K562 (cell line): ENCODE data around the gene PRDM16. TPM values are rescaled to one million over a fixed set of nuclear protein-coding genes. Genes with fewer than 3 reads are reported as not detected.

Experiments
- ATAC-seq: fragments of 200-7000 bp; cut with Tn5 transposase; 3 replicates; pipeline ENCODE4 v1.9.1; 2020; ENCODE audit warnings: moderate library complexity
- BruUV-seq: library from RNA; stranded (reverse); fragments of 400-500 nt; replicated peaks from 2 replicates; lab custom pipeline; 2021; lab: Mats Ljungman, UMichigan
- CTCF ChIA-PET: fragments of 300-600 bp; formaldehyde crosslinking; extraction: SDS; loops from one replicate; lab custom pipeline; 2021; ENCODE audit warnings: low intra/inter-chr PET ratio; lab: Yijun Ruan, JAX
- POLR2A ChIA-PET: fragments of 300-600, 350-650 bp; sonication (Branson Sonifier 250); formaldehyde crosslinking; extraction: SDS; loops from one replicate; lab custom pipeline; 2021; ENCODE audit warnings: antibody characterized with exemption, inconsistent platforms; lab: Yijun Ruan, JAX
- DNase-seq, 4 experiments: peaks; one replicate each; pipeline versions ENCODE4 v3.0.0 to v3.0.0-alpha.2; 2011 to 2018; ENCODE audit warnings: low spot score in 3 of 4, mixed read lengths in 3 of 4; ENCODE audit errors: extremely low read depth in 1 of 4
- FAIRE-seq: peaks from 2 replicates; lab custom pipeline; 2011; peaks lifted over from hg19 to GRCh38; lab: Jason Lieb, UNC
- H2AFZ ChIP-seq: 2 replicates; pipeline ENCODE4 v1.6.0; 2011; ENCODE audit warnings: low read depth, low read length, control low read depth, inconsistent platforms
- H3K27ac ChIP-seq: fragments of 200-600 bp; 3 replicates; pipeline ENCODE4 v1.8.0; 2011; ENCODE audit warnings: low read depth, mild to moderate bottlenecking, control low read depth, inconsistent platforms, low read length, moderate library complexity, mixed read lengths; ENCODE audit errors: extremely low read depth
- H3K27me3 ChIP-seq, 2 experiments: fragments of 300-600 bp in 1 of 2; 2 replicates in 1 of 2; 3 replicates in 1 of 2; pipeline versions ENCODE4 v1.6.0 to v1.8.0; 2011; ENCODE audit warnings: inconsistent platforms in 2 of 2, low read length in 2 of 2, mild to moderate bottlenecking in 1 of 2, mixed read lengths in 1 of 2, moderate library complexity in 1 of 2; ENCODE audit not compliant: control insufficient read depth in 2 of 2, insufficient read depth in 2 of 2
- H3K36me3 ChIP-seq: fragments of 300-600 bp; 3 replicates; pipeline ENCODE4 v1.8.0; 2011; ENCODE audit warnings: mild to moderate bottlenecking, low read length, inconsistent platforms; ENCODE audit not compliant: control insufficient read depth, insufficient read depth
- H3K4me1 ChIP-seq, 2 experiments: fragments of 200-600 bp in 1 of 2; replicated peaks in 1 of 2; 2 replicates in 1 of 2; 3 replicates in 1 of 2; pipeline versions ENCODE4 v1.5.1 to v1.8.0; 2011; ENCODE audit warnings: inconsistent platforms in 2 of 2, low read length in 2 of 2, mild to moderate bottlenecking in 1 of 2, mixed read lengths in 1 of 2, moderate library complexity in 1 of 2; ENCODE audit not compliant: control insufficient read depth in 2 of 2, insufficient read depth in 2 of 2
- H3K4me2 ChIP-seq: 2 replicates; pipeline ENCODE4 v1.6.1; 2011; ENCODE audit warnings: low read length, control low read depth, inconsistent platforms, mixed read lengths; ENCODE audit not compliant: insufficient read depth
- H3K4me3 ChIP-seq: fragments of 200-600 bp; sonication (generic), shearing (Covaris generic); 2 replicates; pipeline ENCODE4 v1.5.1; 2016; ENCODE audit warnings: control low read depth, inconsistent platforms
- H3K79me2 ChIP-seq: fragments of 200-600 bp; 3 replicates; pipeline ENCODE4 v1.8.0; 2011; ENCODE audit warnings: low read length, inconsistent platforms; ENCODE audit not compliant: control insufficient read depth, insufficient read depth
- H3K9ac ChIP-seq, 2 experiments: 2 replicates each; pipeline versions ENCODE4 v1.6.0 to v1.6.1; 2011; ENCODE audit warnings: low read depth in 2 of 2, low read length in 2 of 2, control low read depth in 1 of 2, inconsistent platforms in 1 of 2, mild to moderate bottlenecking in 1 of 2, mixed read lengths in 1 of 2; ENCODE audit not compliant: insufficient read depth in 1 of 2
- H3K9me1 ChIP-seq: one replicate; pipeline ENCODE4 v1.6.0; 2011; ENCODE audit warnings: inconsistent platforms, mild to moderate bottlenecking, low read length, moderate library complexity; ENCODE audit not compliant: control insufficient read depth, insufficient read depth
- H3K9me3 ChIP-seq: replicated peaks from 2 replicates; pipeline ENCODE4 v1.5.1; 2011; ENCODE audit warnings: low read depth, low read length, inconsistent platforms; ENCODE audit not compliant: control insufficient read depth, insufficient read depth
- H4K20me1 ChIP-seq: replicated peaks from 2 replicates; pipeline ENCODE4 v1.6.1; 2011; ENCODE audit warnings: low read length, inconsistent platforms, mixed read lengths; ENCODE audit not compliant: control insufficient read depth, insufficient read depth
- ATF7 ChIP-seq: fragments of 450-650 bp; IDR thresholded peaks from 2 replicates; pipeline ENCODE4 v1.7.1; 2014; ENCODE audit warnings: mild to moderate bottlenecking, moderate library complexity
- CTBP1 ChIP-seq: fragments of 450-650 bp; IDR thresholded peaks from 2 replicates; pipeline ENCODE4 v1.6.1; 2016; ENCODE audit warnings: borderline replicate concordance
- FOSL1 ChIP-seq: fragments of 200-800 bp; sonication (Bioruptor generic); conservative IDR thresholded peaks from 2 replicates; pipeline ENCODE4 v1.6.1; 2016; ENCODE audit warnings: missing genetic modification characterization, missing compliant biosample characterization
- JUN ChIP-seq, 2 experiments: sonication (generic) in 1 of 2; formaldehyde crosslinking in 1 of 2; IDR thresholded peaks; 2 replicates each; pipeline versions ENCODE4 v1.6.1 to v1.8.0; 2012 to 2022; ENCODE audit warnings: borderline replicate concordance in 2 of 2, mild to moderate bottlenecking in 2 of 2, improper control_type of control experiment in 1 of 2, low read depth in 1 of 2, low read length in 1 of 2, missing genetic modification reagents in 1 of 2
- JUND ChIP-seq, 2 experiments: IDR thresholded peaks; 2 replicates in 1 of 2; 3 replicates in 1 of 2; pipeline ENCODE4 v1.6.1; 2011; ENCODE audit warnings: borderline replicate concordance in 2 of 2, low read depth in 2 of 2, low read length in 2 of 2, improper control_type of control experiment in 1 of 2, missing biosample characterization in 1 of 2, missing genetic modification characterization in 1 of 2, missing genetic modification reagents in 1 of 2
- KLF10 ChIP-seq: fragments of 250-450 bp; sonication (Bioruptor Pico); IDR thresholded peaks from 2 replicates; pipeline ENCODE4 v1.6.1; 2021; ENCODE audit warnings: matching md5 sums
- RBM15 ChIP-seq: fragments of 200-400 bp; formaldehyde crosslinking; IDR thresholded peaks from 2 replicates; pipeline ENCODE4 v1.6.1; 2018; ENCODE audit warnings: mild to moderate bottlenecking, low read length, moderate library complexity; ENCODE audit not compliant: insufficient read depth
- SIN3B ChIP-seq: fragments of 450-650 bp; IDR thresholded peaks from 2 replicates; pipeline ENCODE4 v1.6.1; 2017; ENCODE audit warnings: low read depth, mild to moderate bottlenecking, moderate library complexity
- SMAD1 ChIP-seq: fragments of 150-350 bp; IDR thresholded peaks from 2 replicates; pipeline ENCODE4 v1.6.1; 2014; ENCODE audit warnings: low read length, low read depth; ENCODE audit not compliant: partially characterized antibody
- ZNF589 ChIP-seq: fragments of 200-800 bp; sonication (Bioruptor generic); IDR thresholded peaks from 2 replicates; pipeline ENCODE4 v1.6.1; 2016; ENCODE audit warnings: low read depth, missing genetic modification characterization, missing compliant biosample characterization
- WGBS: fragments of 100-300 bp; shearing (Covaris generic); methylation state at CpG from one replicate; pipeline ENCODE4 v1.1.6; 2016; ENCODE audit warnings: low coverage, mixed read lengths; ENCODE audit not compliant: insufficient coverage; ENCODE audit errors: missing lambda C conversion rate; 5-methylcytosine and 5-hydroxymethylcytosine counted together
- in situ Hi-C: fragments of 300-500 bp; cut with MboI; formaldehyde crosslinking; loops from 4 replicates; pipeline ENCODE4 v1.15.0; 2018; ENCODE audit warnings: inconsistent platforms, mixed read lengths
- intact Hi-C: fragments of 100-400 bp; cut with micrococcal nuclease; formaldehyde crosslinking; loops from 2 replicates; pipeline ENCODE4 v1.14.2; 2022
- polyA plus RNA-seq, 8 experiments: library from polyadenylated mRNA; depleted of rRNA in 4 of 8; stranded (reverse) in 5 of 8; unstranded in 3 of 8; fragments of >200 nt; fragmentation: Nextera tagmentation in 2 of 8; fragmentation: Illumina TruSeq in 1 of 8; extraction: Ambion mirVana in 2 of 8; extraction: Trizol in 1 of 8; gene quantifications; 2 replicates each; pipeline versions ENCODE4 v1.2.1 to v1.2.3, GENCODE V29; 2011 to 2014; ENCODE audit warnings: inconsistent platforms in 1 of 8, missing spikeins in 1 of 8
- total RNA-seq, 7 experiments: library from RNA; depleted of rRNA in 6 of 7; stranded (reverse); fragments of >200 nt in 6 of 7; fragmentation: Illumina TruSeq in 2 of 7; extraction: Trizol in 2 of 7; gene quantifications; 2 replicates each; pipeline versions ENCODE4 v1.2.1 to v1.2.3, GENCODE V29; 2011 to 2021; ENCODE audit warnings: low replicate concordance in 1 of 7
- TF ChIP-seq, protein P1 (sequence below): fragments of 450-650 bp; formaldehyde crosslinking; IDR thresholded peaks from 2 replicates; pipeline ENCODE4 v1.4.0; 2020; ENCODE audit warnings: mild to moderate bottlenecking, moderate library complexity

Gene PRDM16
- total and polyA plus RNA-seq, 9 of the 15 experiments (the other 6 are each of a cell fraction or from before 2014, with no cell fraction given), result 0.10 to 0.27 TPM; not detected in 7

DNA sequence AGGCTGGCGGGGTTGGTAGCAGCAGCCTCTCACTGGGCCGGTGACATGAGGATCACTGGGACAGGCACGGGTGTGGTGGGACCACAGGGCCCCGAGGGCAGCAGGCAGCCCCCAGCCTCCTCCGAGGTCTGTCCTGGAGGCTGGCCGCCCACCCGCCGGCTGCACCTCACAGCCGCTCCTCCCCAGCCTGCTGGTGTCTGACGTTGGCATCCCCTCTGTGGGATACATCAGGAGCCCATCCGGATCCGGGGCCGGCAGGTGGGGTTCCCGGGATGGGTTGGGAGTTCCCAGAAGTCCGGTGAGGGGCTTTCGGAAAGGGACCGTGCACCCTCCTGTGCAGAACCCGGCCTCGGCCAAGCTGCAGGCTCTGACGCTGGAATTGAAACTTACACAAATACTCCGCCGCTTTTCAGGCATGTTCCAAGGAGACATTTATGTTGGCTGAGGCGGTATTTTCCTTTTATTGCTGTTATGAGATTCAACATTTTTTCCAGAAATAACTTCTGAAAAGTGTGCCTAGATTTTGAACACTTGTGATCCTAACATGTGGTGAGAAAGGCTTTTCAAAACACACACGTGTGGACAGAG is 243.4 kb downstream of the PRDM16 start:
- ChIA-PET POLR2A (no interaction called here), CTCF (no interaction called here)
- Histone ChIP-seq H3K27ac (peak overlapping the region; percentile 11; the same call in 1 of the 3 replicates), H3K79me2 (no peaks in the 10 kb centered on the region), H3K4me2 (no peak overlapping the region), H3K9ac (no peak overlapping the region; a peak in 1 of 4 replicates), H3K4me1 (peaks cover 16 to 25% of the 10 kb centered on the region in 2 experiments), H3K9me3 (no peaks in the 10 kb centered on the region), H3K36me3 (no peaks in the 10 kb centered on the region), H3K9me1 (no peaks in the 10 kb centered on the region), H3K27me3 (peaks cover 12 to 75% of the 10 kb centered on the region in 2 experiments), H3K4me3 (no peak overlapping the region), H2AFZ (peak overlapping the region; percentile 58; the same call in 1 of the 2 replicates), H4K20me1 (no peaks in the 10 kb centered on the region)
- 40% methylated on average over 21 of the region's 24 CpGs for WGBS
- BruUV-seq, result no TSS peak
- in situ Hi-C loops, result no loop called here
- no peak for DNase-seq
- TF ChIP-seq ZNF589, result 0 out of 2 replicates have a peak, but pooled peaks have one; percentile 3
- TF ChIP-seq SIN3B, result no peak
- no peak for FAIRE-seq
- no peak for ATAC-seq
- intact Hi-C loops, result no loop called here

DNA sequence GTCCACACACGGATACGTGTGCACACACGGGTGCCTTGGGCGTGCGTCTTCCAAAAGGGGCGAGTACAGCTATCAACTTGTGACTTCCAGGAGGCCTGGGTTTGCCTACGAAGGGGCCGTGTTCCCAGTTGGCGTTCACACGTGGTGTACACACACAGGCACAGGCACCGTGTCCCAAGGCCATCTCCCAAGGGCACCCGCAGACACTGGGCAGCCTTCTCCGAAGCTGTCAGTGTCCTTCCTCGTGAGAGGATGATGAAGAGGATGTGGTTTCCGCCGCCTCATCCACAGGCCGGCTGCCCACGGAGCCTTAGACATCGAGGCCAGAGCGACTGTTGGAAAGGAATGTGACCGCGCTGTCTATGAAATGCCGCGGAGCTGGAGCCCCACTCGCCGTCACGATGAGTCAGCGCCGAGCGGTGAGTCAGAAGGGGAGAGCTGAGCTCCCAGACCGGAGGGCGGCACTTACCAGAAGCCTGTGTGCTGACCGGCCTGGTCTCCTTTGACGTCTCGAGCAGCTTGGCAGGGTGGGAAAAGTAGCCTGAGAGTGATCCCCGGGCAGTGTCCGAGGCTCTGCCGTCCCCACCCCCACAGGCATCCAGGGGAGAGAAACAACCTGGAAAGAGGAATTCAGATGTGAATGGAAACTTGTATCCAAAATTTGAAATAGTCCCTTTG is 244.0 kb downstream of the PRDM16 start:
- peak; percentile 92 for FAIRE-seq
- Histone ChIP-seq H3K27me3 (peaks cover 12 to 70% of the 10 kb centered on the region in 2 experiments), H3K9me1 (no peaks in the 10 kb centered on the region), H3K79me2 (no peaks in the 10 kb centered on the region), H3K27ac (peak overlapping the region; percentile 11; the same call in 2 of the 3 replicates), H3K4me3 (no peak overlapping the region), H3K9me3 (no peaks in the 10 kb centered on the region), H3K9ac (peak overlapping the region in 1 of 2 experiments; percentile 10; a peak in 2 of 4 replicates), H3K4me1 (peaks cover 16 to 27% of the 10 kb centered on the region in 2 experiments), H2AFZ (peak overlapping the region; percentile 58; the same call in 1 of the 2 replicates), H4K20me1 (no peaks in the 10 kb centered on the region), H3K4me2 (0 out of 2 replicates have a peak overlapping the region, but pooled peaks have one; percentile 13), H3K36me3 (no peaks in the 10 kb centered on the region)
- intact Hi-C loops, result no loop called here
- ATAC-seq, result peak; percentile 97
- in situ Hi-C loops, result no loop called here
- POLR2A ChIA-PET, result interaction anchor here (0.6 to 0.7 kb wide), 2 partner anchors 11 to 30 kb away, joined by 3 read pairs; no protein-coding TSS in a partner anchor
- 15% methylated on average over 36 of the region's 38 CpGs for WGBS
- peak; percentile 80 to 83 (median 80) for DNase-seq
- BruUV-seq, result no TSS peak
- CTCF ChIA-PET, result no interaction called here
- peak; percentile 98 for TF ChIP-seq JUND (IDR thresholded peaks at IDR 0.05; ENCODE audit: borderline replicate concordance, low read depth, low read length)
- TF ChIP-seq JUND (tag; IDR thresholded peaks at IDR 0.05; ENCODE audit: borderline replicate concordance, low read depth, low read length), result peak; percentile 96; the same call in 2 of the 3 replicates
- TF ChIP-seq CTBP1, result peak; percentile 75
- TF ChIP-seq RBM15, result no peak
- TF ChIP-seq, protein P1, sequence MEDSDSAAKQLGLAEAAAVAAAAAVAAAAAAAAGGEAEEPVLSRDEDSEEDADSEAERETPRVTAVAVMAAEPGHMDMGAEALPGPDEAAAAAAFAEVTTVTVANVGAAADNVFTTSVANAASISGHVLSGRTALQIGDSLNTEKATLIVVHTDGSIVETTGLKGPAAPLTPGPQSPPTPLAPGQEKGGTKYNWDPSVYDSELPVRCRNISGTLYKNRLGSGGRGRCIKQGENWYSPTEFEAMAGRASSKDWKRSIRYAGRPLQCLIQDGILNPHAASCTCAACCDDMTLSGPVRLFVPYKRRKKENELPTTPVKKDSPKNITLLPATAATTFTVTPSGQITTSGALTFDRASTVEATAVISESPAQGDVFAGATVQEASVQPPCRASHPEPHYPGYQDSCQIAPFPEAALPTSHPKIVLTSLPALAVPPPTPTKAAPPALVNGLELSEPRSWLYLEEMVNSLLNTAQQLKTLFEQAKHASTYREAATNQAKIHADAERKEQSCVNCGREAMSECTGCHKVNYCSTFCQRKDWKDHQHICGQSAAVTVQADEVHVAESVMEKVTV (CRISPR knock-in tag), result no peak
- peak; percentile 98 for TF ChIP-seq JUN (IDR thresholded peaks at IDR 0.05; ENCODE audit: borderline replicate concordance, low read depth, low read length)
- 0 out of 2 replicates have a peak, but pooled peaks have one; percentile 46 for TF ChIP-seq JUN (CRISPR knock-in tag; IDR thresholded peaks at IDR 0.05; ENCODE audit: borderline replicate concordance)
- peak; percentile 75 for TF ChIP-seq ATF7
- TF ChIP-seq SMAD1, result no peak
- TF ChIP-seq KLF10 (CRISPR knock-in tag), result no peak
- peak; percentile 98 for TF ChIP-seq FOSL1 (tag)
